ENCODE data around the gene RBM14. TPM values are rescaled to one million over a fixed set of nuclear protein-coding genes. Genes with fewer than 3 reads are reported as not detected.

Gene RBM14
- total and polyA plus RNA-seq, 10 of the 15 experiments (the other 5 are each of a cell fraction or from before 2014, with no cell fraction given) = 5.4 to 140 (median 44.5) TPM

- peak; percentile 74 for TF ChIP-seq USF1 (IDR thresholded peaks at IDR 0.05; ENCODE audit: borderline replicate concordance, extremely low read length, insufficient read depth, low read depth, low read length)
- no peak for TF ChIP-seq HDGF (IDR thresholded peaks at IDR 0.05)
- no peak for TF ChIP-seq PAX8 (IDR thresholded peaks at IDR 0.05)
- TF ChIP-seq NBN (IDR thresholded peaks at IDR 0.05) = no peak
- TF ChIP-seq MTA3 (IDR thresholded peaks at IDR 0.05; ENCODE audit: borderline replicate concordance, low read length) = no peak
- peak; percentile 11; the same call in 1 of the 2 replicates for TF ChIP-seq USF2 (IDR thresholded peaks at IDR 0.05; ENCODE audit: borderline replicate concordance, low read depth, low read length)
- TF ChIP-seq ZZZ3 (IDR thresholded peaks at IDR 0.05; ENCODE audit: control insufficient read depth, insufficient read length, low read depth) = no peak
- no peak for TF ChIP-seq BACH1 (IDR thresholded peaks at IDR 0.05; ENCODE audit: borderline replicate concordance)
- no peak for TF ChIP-seq FOXM1 (IDR thresholded peaks at IDR 0.05; ENCODE audit: low read depth, low read length)
- TF ChIP-seq ZBTB40 (IDR thresholded peaks at IDR 0.05; ENCODE audit: borderline replicate concordance) = no peak
- TF ChIP-seq BCLAF1 (IDR thresholded peaks at IDR 0.05) = no peak
- TF ChIP-seq BHLHE40 (IDR thresholded peaks at IDR 0.05; ENCODE audit: borderline replicate concordance in 1 of 2, low read depth in 2 of 2, low read length in 1 of 2) = peak; percentile 25 to 68; a peak in 3 of 4 replicates
- no peak for TF ChIP-seq HDAC6 (IDR thresholded peaks at IDR 0.05; ENCODE audit: unreplicated experiment)
- peak; percentile 84 for TF ChIP-seq MAX (IDR thresholded peaks at IDR 0.05; ENCODE audit: low read depth, low read length)
- TF ChIP-seq POLR2AphosphoS2 (IDR thresholded peaks at IDR 0.05; ENCODE audit: low read depth, low read length) = no peak
- TF ChIP-seq FOXK2 (IDR thresholded peaks at IDR 0.05) = peak; percentile 70
- 0 out of 2 replicates have a peak, but pooled peaks have one; percentile 6 for TF ChIP-seq NRF1 (conservative IDR thresholded peaks at IDR 0.05; ENCODE audit: low read depth, low read length)
- no peak for TF ChIP-seq KDM1A (IDR thresholded peaks at IDR 0.05; ENCODE audit: borderline replicate concordance)
- TF ChIP-seq SUZ12 (IDR thresholded peaks at IDR 0.05; ENCODE audit: unreplicated experiment) = peak; percentile 78
- no peak for TF ChIP-seq POLR2A (IDR thresholded peaks at IDR 0.05; ENCODE audit: low read depth, low read length)
- no peak for TF ChIP-seq MTA2 (IDR thresholded peaks at IDR 0.05; ENCODE audit: low read depth)
Measured at GRCh38 chr11:66568124-66568916, 48.1 kb upstream of the RBM14 start, which contains the start of gene CTSF (continued).
